Liver (tissue), 9 donors: ENCODE results near the gene TFE3. TPM values are rescaled to one million over a fixed set of nuclear protein-coding genes. Genes with fewer than 3 reads are reported as not detected.

Experiments
- DNase-seq: peaks from one replicate; pipeline ENCODE4 v3.0.0-alpha.2; 2017; ENCODE audit warnings: low spot score
- H3K27ac ChIP-seq, 2 donors: one replicate each; pipeline ENCODE4 v1.7.0; 2013; ENCODE audit warnings: inconsistent platforms in 2 of 2, low read length in 2 of 2, control low read depth in 1 of 2, low read depth in 1 of 2, mild to moderate bottlenecking in 1 of 2
- H3K27me3 ChIP-seq, 4 donors: one replicate each; pipeline versions ENCODE4 v1.6.1 to v1.7.0; 2013; ENCODE audit warnings: low read length in 3 of 4, inconsistent platforms in 1 of 4, mild to moderate bottlenecking in 1 of 4, moderate library complexity in 1 of 4; ENCODE audit not compliant: control insufficient read depth in 4 of 4, insufficient read depth in 4 of 4
- H3K36me3 ChIP-seq, 4 donors: one replicate each; pipeline versions ENCODE4 v1.6.1 to v1.7.0; 2013; ENCODE audit warnings: low read length in 3 of 4, mild to moderate bottlenecking in 3 of 4, low read depth in 1 of 4, moderate library complexity in 1 of 4; ENCODE audit not compliant: control insufficient read depth in 4 of 4, insufficient read depth in 3 of 4
- H3K4me1 ChIP-seq, 4 donors: one replicate each; pipeline versions ENCODE4 v1.6.1 to v1.7.0; 2013; ENCODE audit warnings: low read length in 3 of 4, mild to moderate bottlenecking in 3 of 4, moderate library complexity in 1 of 4; ENCODE audit not compliant: control insufficient read depth in 4 of 4, insufficient read depth in 4 of 4
- H3K4me3 ChIP-seq, 3 donors: one replicate each; pipeline versions ENCODE4 v1.6.1 to v1.7.0; 2013; ENCODE audit warnings: low read length in 3 of 3, control low read depth in 1 of 3, low read depth in 1 of 3, mild to moderate bottlenecking in 1 of 3
- H3K9ac ChIP-seq, 2 donors: one replicate each; pipeline ENCODE4 v1.7.0; 2013; ENCODE audit warnings: low read length in 2 of 2, mild to moderate bottlenecking in 2 of 2, moderate library complexity in 2 of 2, control low read depth in 1 of 2, low read depth in 1 of 2
- H3K9me3 ChIP-seq, 4 donors: one replicate each; pipeline versions ENCODE4 v1.6.1 to v1.7.0; 2013; ENCODE audit warnings: low read length in 3 of 4; ENCODE audit not compliant: control insufficient read depth in 4 of 4
- EGR1 ChIP-seq, 2 donors: IDR thresholded peaks; 2 replicates each; pipeline ENCODE4 v1.6.1; 2016 to 2018; ENCODE audit warnings: antibody characterized with exemption in 2 of 2, low read depth in 2 of 2
- FOXA1 ChIP-seq: IDR thresholded peaks from 2 replicates; pipeline ENCODE4 v1.6.1; 2016; ENCODE audit warnings: antibody characterized with exemption
- FOXA2 ChIP-seq: IDR thresholded peaks from 2 replicates; pipeline ENCODE4 v1.6.1; 2016; ENCODE audit warnings: antibody characterized with exemption
- GABPA ChIP-seq, 2 donors: IDR thresholded peaks in 1 of 2; conservative IDR thresholded peaks in 1 of 2; 2 replicates each; pipeline ENCODE4 v1.6.1; 2016; ENCODE audit warnings: antibody characterized with exemption in 2 of 2, mild to moderate bottlenecking in 1 of 2, moderate library complexity in 1 of 2
- HNF4A ChIP-seq, 2 donors: conservative IDR thresholded peaks; 2 replicates each; pipeline ENCODE4 v1.6.1; 2016; ENCODE audit warnings: antibody characterized with exemption in 2 of 2, mild to moderate bottlenecking in 2 of 2
- HNF4G ChIP-seq: IDR thresholded peaks from 2 replicates; pipeline ENCODE4 v1.6.1; 2016; ENCODE audit warnings: antibody characterized with exemption
- JUND ChIP-seq, 2 donors: IDR thresholded peaks; 2 replicates each; pipeline ENCODE4 v1.6.1; 2016; ENCODE audit warnings: antibody characterized with exemption in 2 of 2
- NR2F2 ChIP-seq: IDR thresholded peaks from 2 replicates; pipeline ENCODE4 v1.6.1; 2016; ENCODE audit warnings: antibody characterized with exemption
- RAD21 ChIP-seq, 2 donors: IDR thresholded peaks; 2 replicates each; pipeline ENCODE4 v1.6.1; 2016; ENCODE audit warnings: antibody characterized with exemption in 2 of 2, mild to moderate bottlenecking in 2 of 2
- RXRA ChIP-seq, 2 donors: IDR thresholded peaks; 2 replicates each; pipeline ENCODE4 v1.6.1; 2017 to 2018; ENCODE audit warnings: antibody characterized with exemption in 2 of 2, mild to moderate bottlenecking in 1 of 2
- SP1 ChIP-seq: IDR thresholded peaks from 2 replicates; pipeline ENCODE4 v1.6.1; 2018; ENCODE audit warnings: antibody characterized with exemption, mild to moderate bottlenecking
- TAF1 ChIP-seq: conservative IDR thresholded peaks from 2 replicates; pipeline ENCODE4 v1.6.1; 2016; ENCODE audit warnings: antibody characterized with exemption, mild to moderate bottlenecking
- YY1 ChIP-seq: IDR thresholded peaks from 2 replicates; pipeline ENCODE4 v1.6.1; 2016; ENCODE audit warnings: antibody characterized with exemption, mild to moderate bottlenecking
- WGBS: extraction: QIAGEN DNeasy Blood & Tissue Kit; methylation state at CpG from one replicate; pipeline ENCODE4 v1.1.7; 2013; 5-methylcytosine and 5-hydroxymethylcytosine counted together
- polyA plus RNA-seq, 2 donors: library from polyadenylated mRNA; stranded (reverse) in 1 of 2; unstranded in 1 of 2; fragments of 200-250 nt in 1 of 2; fragments of >200 nt in 1 of 2; fragmentation: Nextera tagmentation in 1 of 2; extraction: Ambion mirVana in 1 of 2; gene quantifications; one replicate each; pipeline versions ENCODE4 v1.2.1 to v1.2.3, GENCODE V29; 2013 to 2015
- total RNA-seq, 2 donors: library from RNA; depleted of rRNA; stranded (reverse); fragments of >200 nt; gene quantifications; one replicate each; pipeline ENCODE4 v1.2.3, GENCODE V29; 2014
- TF ChIP-seq, protein P1 (sequence below): IDR thresholded peaks from 2 replicates; pipeline ENCODE4 v1.6.1; 2016; ENCODE audit warnings: antibody characterized with exemption
- TF ChIP-seq, protein P2 (sequence below): IDR thresholded peaks from 2 replicates; pipeline ENCODE4 v1.6.1; 2016; ENCODE audit warnings: antibody characterized with exemption
- TF ChIP-seq, protein P3 (sequence below): IDR thresholded peaks from 2 replicates; pipeline ENCODE4 v1.6.1; 2016; ENCODE audit warnings: antibody characterized with exemption
- TF ChIP-seq, protein P4 (sequence below): fragments of 150-350 bp; IDR thresholded peaks from 2 replicates; pipeline ENCODE4 v1.5.1; 2017; ENCODE audit warnings: improper control_type of control experiment, low read depth, low read length; ENCODE audit not compliant: missing input control
- TF ChIP-seq, protein P5 (sequence below): IDR thresholded peaks from 2 replicates; pipeline ENCODE4 v1.6.1; 2016; ENCODE audit warnings: antibody characterized with exemption, mild to moderate bottlenecking
- donor health status: healthy.
- donor health status: healthy.
- donor health status: healthy.
- donor health status: healthy.
- donor health status: healthy.

TFE3 gene
- total and polyA plus RNA-seq, 4 donors, result 8.6 to 22.4 (median 13.3) TPM

DNA sequence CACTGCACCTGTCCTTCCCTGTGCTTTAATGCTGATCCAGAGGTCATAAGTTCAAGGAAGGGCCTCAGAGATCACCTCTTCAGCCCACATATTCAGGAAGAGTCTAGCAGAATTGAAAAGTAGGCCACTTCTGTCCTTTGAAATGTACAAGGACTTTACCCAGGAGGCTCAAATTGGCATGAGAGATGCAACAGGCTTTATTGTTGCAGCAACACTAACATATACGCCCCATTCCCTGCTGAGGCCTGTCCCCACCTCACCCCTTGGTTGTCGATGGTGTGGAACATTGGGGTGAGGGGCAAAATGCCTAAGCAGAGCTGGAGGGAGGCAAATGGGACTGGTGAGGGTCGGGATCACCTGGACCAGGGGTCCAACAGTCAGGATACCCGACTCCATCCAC, 27.8 kb upstream of the TFE3 start:
- Histone ChIP-seq H3K27me3 (no peaks in the 10 kb centered on the region), H3K27ac (no peak overlapping the region), H3K36me3 (peaks cover 0 to 8% (median 1%) of the 10 kb centered on the region in 4 donors), H3K4me1 (peaks cover 3 to 17% (median 8%) of the 10 kb centered on the region in 4 donors), H3K4me3 (no peak overlapping the region), H3K9ac (no peak overlapping the region), H3K9me3 (no peaks in the 10 kb centered on the region)
- DNase-seq, result no peak
- 82% methylated on average over 4 of the region's 4 CpGs for WGBS
- no peak for TF ChIP-seq FOXA2
- TF ChIP-seq RAD21 (IDR thresholded peaks at IDR 0.05), result no peak
- TF ChIP-seq EGR1 (IDR thresholded peaks at IDR 0.05; ENCODE audit: low read depth in 2 of 2), result no peak
- TF ChIP-seq, protein P1, sequence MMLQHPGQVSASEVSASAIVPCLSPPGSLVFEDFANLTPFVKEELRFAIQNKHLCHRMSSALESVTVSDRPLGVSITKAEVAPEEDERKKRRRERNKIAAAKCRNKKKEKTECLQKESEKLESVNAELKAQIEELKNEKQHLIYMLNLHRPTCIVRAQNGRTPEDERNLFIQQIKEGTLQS, result no peak
- no peak for TF ChIP-seq HNF4A (conservative IDR thresholded peaks at IDR 0.05)
- TF ChIP-seq, protein P2, sequence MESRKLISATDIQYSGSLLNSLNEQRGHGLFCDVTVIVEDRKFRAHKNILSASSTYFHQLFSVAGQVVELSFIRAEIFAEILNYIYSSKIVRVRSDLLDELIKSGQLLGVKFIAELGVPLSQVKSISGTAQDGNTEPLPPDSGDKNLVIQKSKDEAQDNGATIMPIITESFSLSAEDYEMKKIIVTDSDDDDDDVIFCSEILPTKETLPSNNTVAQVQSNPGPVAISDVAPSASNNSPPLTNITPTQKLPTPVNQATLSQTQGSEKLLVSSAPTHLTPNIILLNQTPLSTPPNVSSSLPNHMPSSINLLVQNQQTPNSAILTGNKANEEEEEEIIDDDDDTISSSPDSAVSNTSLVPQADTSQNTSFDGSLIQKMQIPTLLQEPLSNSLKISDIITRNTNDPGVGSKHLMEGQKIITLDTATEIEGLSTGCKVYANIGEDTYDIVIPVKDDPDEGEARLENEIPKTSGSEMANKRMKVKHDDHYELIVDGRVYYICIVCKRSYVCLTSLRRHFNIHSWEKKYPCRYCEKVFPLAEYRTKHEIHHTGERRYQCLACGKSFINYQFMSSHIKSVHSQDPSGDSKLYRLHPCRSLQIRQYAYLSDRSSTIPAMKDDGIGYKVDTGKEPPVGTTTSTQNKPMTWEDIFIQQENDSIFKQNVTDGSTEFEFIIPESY, result no peak
- TF ChIP-seq RXRA (IDR thresholded peaks at IDR 0.05), result no peak
- no peak for TF ChIP-seq HNF4G
- TF ChIP-seq, protein P3, sequence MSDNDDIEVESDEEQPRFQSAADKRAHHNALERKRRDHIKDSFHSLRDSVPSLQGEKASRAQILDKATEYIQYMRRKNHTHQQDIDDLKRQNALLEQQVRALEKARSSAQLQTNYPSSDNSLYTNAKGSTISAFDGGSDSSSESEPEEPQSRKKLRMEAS, result no peak
- no peak for TF ChIP-seq JUND (IDR thresholded peaks at IDR 0.05)
- TF ChIP-seq, protein P4, sequence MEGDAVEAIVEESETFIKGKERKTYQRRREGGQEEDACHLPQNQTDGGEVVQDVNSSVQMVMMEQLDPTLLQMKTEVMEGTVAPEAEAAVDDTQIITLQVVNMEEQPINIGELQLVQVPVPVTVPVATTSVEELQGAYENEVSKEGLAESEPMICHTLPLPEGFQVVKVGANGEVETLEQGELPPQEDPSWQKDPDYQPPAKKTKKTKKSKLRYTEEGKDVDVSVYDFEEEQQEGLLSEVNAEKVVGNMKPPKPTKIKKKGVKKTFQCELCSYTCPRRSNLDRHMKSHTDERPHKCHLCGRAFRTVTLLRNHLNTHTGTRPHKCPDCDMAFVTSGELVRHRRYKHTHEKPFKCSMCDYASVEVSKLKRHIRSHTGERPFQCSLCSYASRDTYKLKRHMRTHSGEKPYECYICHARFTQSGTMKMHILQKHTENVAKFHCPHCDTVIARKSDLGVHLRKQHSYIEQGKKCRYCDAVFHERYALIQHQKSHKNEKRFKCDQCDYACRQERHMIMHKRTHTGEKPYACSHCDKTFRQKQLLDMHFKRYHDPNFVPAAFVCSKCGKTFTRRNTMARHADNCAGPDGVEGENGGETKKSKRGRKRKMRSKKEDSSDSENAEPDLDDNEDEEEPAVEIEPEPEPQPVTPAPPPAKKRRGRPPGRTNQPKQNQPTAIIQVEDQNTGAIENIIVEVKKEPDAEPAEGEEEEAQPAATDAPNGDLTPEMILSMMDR, result no peak
- no peak for TF ChIP-seq YY1
- TF ChIP-seq, protein P5, sequence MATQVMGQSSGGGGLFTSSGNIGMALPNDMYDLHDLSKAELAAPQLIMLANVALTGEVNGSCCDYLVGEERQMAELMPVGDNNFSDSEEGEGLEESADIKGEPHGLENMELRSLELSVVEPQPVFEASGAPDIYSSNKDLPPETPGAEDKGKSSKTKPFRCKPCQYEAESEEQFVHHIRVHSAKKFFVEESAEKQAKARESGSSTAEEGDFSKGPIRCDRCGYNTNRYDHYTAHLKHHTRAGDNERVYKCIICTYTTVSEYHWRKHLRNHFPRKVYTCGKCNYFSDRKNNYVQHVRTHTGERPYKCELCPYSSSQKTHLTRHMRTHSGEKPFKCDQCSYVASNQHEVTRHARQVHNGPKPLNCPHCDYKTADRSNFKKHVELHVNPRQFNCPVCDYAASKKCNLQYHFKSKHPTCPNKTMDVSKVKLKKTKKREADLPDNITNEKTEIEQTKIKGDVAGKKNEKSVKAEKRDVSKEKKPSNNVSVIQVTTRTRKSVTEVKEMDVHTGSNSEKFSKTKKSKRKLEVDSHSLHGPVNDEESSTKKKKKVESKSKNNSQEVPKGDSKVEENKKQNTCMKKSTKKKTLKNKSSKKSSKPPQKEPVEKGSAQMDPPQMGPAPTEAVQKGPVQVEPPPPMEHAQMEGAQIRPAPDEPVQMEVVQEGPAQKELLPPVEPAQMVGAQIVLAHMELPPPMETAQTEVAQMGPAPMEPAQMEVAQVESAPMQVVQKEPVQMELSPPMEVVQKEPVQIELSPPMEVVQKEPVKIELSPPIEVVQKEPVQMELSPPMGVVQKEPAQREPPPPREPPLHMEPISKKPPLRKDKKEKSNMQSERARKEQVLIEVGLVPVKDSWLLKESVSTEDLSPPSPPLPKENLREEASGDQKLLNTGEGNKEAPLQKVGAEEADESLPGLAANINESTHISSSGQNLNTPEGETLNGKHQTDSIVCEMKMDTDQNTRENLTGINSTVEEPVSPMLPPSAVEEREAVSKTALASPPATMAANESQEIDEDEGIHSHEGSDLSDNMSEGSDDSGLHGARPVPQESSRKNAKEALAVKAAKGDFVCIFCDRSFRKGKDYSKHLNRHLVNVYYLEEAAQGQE, result no peak
- TF ChIP-seq SP1, result no peak
- TF ChIP-seq TAF1, result no peak
- no peak for TF ChIP-seq NR2F2

DNA sequence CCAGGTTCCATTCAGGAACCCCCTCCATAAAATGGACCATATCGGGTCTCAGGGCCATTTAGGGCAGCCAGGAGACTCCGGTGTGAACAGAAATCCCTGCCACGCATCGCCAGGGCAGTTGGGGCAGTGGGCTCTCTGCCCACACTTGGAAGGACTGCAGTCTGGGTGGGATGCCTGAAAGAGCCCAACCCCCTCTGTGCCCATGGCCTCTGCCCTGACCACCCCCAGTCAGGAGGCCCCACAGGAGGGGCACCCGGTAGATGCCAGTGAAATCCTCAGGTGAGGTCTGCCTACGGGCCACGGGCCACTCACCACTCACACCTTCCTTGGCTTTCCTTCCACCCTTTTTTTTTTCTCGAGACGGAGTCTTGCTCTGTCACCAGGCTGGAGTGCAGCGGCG, 25.9 kb upstream of the TFE3 start:
- no peaks in the 10 kb centered on the region for H3K27me3 ChIP-seq
- H3K36me3 ChIP-seq, result peaks cover 0 to 11% (median 2%) of the 10 kb centered on the region in 4 donors
- DNase-seq, result no peak
- no peak overlapping the region for H3K9ac ChIP-seq
- no peaks in the 10 kb centered on the region for H3K9me3 ChIP-seq
- H3K27ac ChIP-seq, result no peak overlapping the region
- H3K4me1 ChIP-seq, result peaks cover 0 to 17% (median 8%) of the 10 kb centered on the region in 4 donors
- 93% methylated on average over 11 of the region's 11 CpGs for WGBS
- no peak overlapping the region for H3K4me3 ChIP-seq
- TF ChIP-seq EGR1 (IDR thresholded peaks at IDR 0.05; ENCODE audit: low read depth in 2 of 2) (no peak), FOXA1 (no peak), TAF1 (no peak), GABPA (IDR thresholded peaks at IDR 0.05 in 1 of 2, conservative IDR thresholded peaks at IDR 0.05 in 1 of 2) (no peak), FOXA2 (no peak), NR2F2 (no peak), HNF4G (no peak), SP1 (no peak)
- TF ChIP-seq, protein P3, result no peak
- TF ChIP-seq, protein P4, result no peak
- TF ChIP-seq, protein P1, result no peak
- TF ChIP-seq, protein P2, result no peak
